Cardiac muscle cell (in vitro differentiated cells and primary cell): ENCODE data around the gene PSD. TPM values are rescaled to one million over a fixed set of nuclear protein-coding genes. Genes with fewer than 3 reads are reported as not detected.

Experiments used
- DNase-seq, 2 donors: peaks; one replicate each; pipeline versions ENCODE4 v3.0.0 to v3.0.0-alpha.2; 2010 to 2017; ENCODE audit warnings: low read depth in 1 of 2, low spot score in 1 of 2
- H3K27ac ChIP-seq: fragments of 200-600 bp; sonication (generic); 2 replicates; pipeline ENCODE4 v1.5.1; 2016
- H3K27me3 ChIP-seq: fragments of 200-600 bp; sonication (generic); 2 replicates; pipeline ENCODE4 v1.6.0; 2016; ENCODE audit warnings: control low read depth
- H3K36me3 ChIP-seq: fragments of 200-600 bp; sonication (generic); 2 replicates; pipeline ENCODE4 v1.5.1; 2016; ENCODE audit warnings: control low read depth
- H3K4me1 ChIP-seq: fragments of 200-600 bp; sonication (generic); 2 replicates; pipeline ENCODE4 v1.8.1; 2017; ENCODE audit warnings: low read depth, mild to moderate bottlenecking, mixed run types
- H3K4me3 ChIP-seq: fragments of 200-600 bp; sonication (generic); 2 replicates; pipeline ENCODE4 v1.5.1; 2016; ENCODE audit warnings: mild to moderate bottlenecking
- H3K9me3 ChIP-seq: fragments of 200-600 bp; sonication (generic); 2 replicates; pipeline ENCODE4 v1.5.1; 2017; ENCODE audit warnings: low read depth, mild to moderate bottlenecking, control low read depth
- CTCF ChIP-seq: IDR thresholded peaks from 2 replicates; pipeline ENCODE4 v1.5.1; 2012; ENCODE audit warnings: low read depth, mild to moderate bottlenecking, low read length
- polyA plus RNA-seq: library from polyadenylated mRNA; unstranded; fragments of >200 nt; fragmentation: Nextera tagmentation; extraction: Ambion mirVana; gene quantifications from 2 replicates; pipeline ENCODE4 v1.2.1, GENCODE V29; 2016
- total RNA-seq: library from RNA; depleted of rRNA; stranded (reverse); fragments of >200 nt; gene quantifications from 2 replicates; pipeline ENCODE4 v1.2.3, GENCODE V29; 2016

The PSD gene
- total and polyA plus RNA-seq, 2 experiments from 2014 or later = 13.2 to 24.7 TPM

- no peak overlapping the region for H3K27ac ChIP-seq
- no peaks in the 10 kb centered on the region for H3K9me3 ChIP-seq
- no peak for TF ChIP-seq CTCF
- H3K4me1 ChIP-seq = peaks cover 10% of the 10 kb centered on the region
- DNase-seq = no peak
- H3K27me3 ChIP-seq = no peaks in the 10 kb centered on the region
- H3K4me3 ChIP-seq = no peak overlapping the region
- H3K36me3 ChIP-seq = no peaks in the 10 kb centered on the region
These were observed 18.9 kb upstream of the PSD start for GRCh38 chr10:102437515-102437914.

GRCh38 chr10:102436312-102436711, 17.7 kb upstream of the PSD start:
- Histone ChIP-seq H3K27me3 (no peaks in the 10 kb centered on the region), H3K4me3 (no peak overlapping the region), H3K27ac (no peak overlapping the region), H3K36me3 (no peaks in the 10 kb centered on the region), H3K4me1 (peaks cover 10% of the 10 kb centered on the region), H3K9me3 (no peaks in the 10 kb centered on the region)
- no peak for TF ChIP-seq CTCF
- DNase-seq = no peak

GRCh38 chr10:102435529-102436233, 17.1 kb upstream of the PSD start:
- H3K27me3 ChIP-seq = no peaks in the 10 kb centered on the region
- no peak overlapping the region for H3K27ac ChIP-seq
- H3K36me3 ChIP-seq = no peaks in the 10 kb centered on the region
- H3K4me3 ChIP-seq = no peak overlapping the region
- no peaks in the 10 kb centered on the region for H3K9me3 ChIP-seq
- DNase-seq = peak in 1 of 2 donors; percentile 63
- peaks cover 10% of the 10 kb centered on the region for H3K4me1 ChIP-seq
- no peak for TF ChIP-seq CTCF

GRCh38 chr10:102435133-102435497, 16.5 kb upstream of the PSD start:
- TF ChIP-seq CTCF = no peak
- Histone ChIP-seq H3K9me3 (no peaks in the 10 kb centered on the region), H3K36me3 (no peaks in the 10 kb centered on the region), H3K4me3 (no peak overlapping the region), H3K27me3 (no peaks in the 10 kb centered on the region), H3K27ac (no peak overlapping the region), H3K4me1 (peaks cover 10% of the 10 kb centered on the region)
- no peak for DNase-seq

GRCh38 chr10:102434394-102435132, 16.0 kb upstream of the PSD start:
- DNase-seq = peak in 1 of 2 donors; percentile 87

More at GRCh38 chr10:102434394-102435132, 16.0 kb upstream of the PSD start:
- H3K4me1 ChIP-seq = peaks cover 10% of the 10 kb centered on the region
- no peaks in the 10 kb centered on the region for H3K9me3 ChIP-seq
- no peak overlapping the region for H3K27ac ChIP-seq
- no peaks in the 10 kb centered on the region for H3K27me3 ChIP-seq
- TF ChIP-seq CTCF = no peak
- H3K36me3 ChIP-seq = no peaks in the 10 kb centered on the region
- no peak overlapping the region for H3K4me3 ChIP-seq
